Astrocyte of the cerebellum (primary cell): Measurements from ENCODE around the gene PSPN.

Source experiments
- DNase-seq: peaks from one replicate; pipeline ENCODE4 v3.0.0-alpha.2; 2011; ENCODE audit warnings: low read depth
- H3K4me3 ChIP-seq: 2 replicates; pipeline ENCODE4 v1.5.1; 2011; ENCODE audit warnings: mild to moderate bottlenecking, low read depth, low read length, moderate library complexity
- in situ Hi-C: cut with HindIII; loops from 2 replicates; pipeline ENCODE4 v1.10.0; 2017; ENCODE audit warnings: low sequenced_read_pairs
- TF ChIP-seq, protein P1 (sequence below): IDR thresholded peaks from 2 replicates; pipeline ENCODE4 v1.5.1; 2012; ENCODE audit warnings: low read length, low read depth, moderate library complexity, mild to moderate bottlenecking; ENCODE audit errors: missing control alignments

Gene PSPN

DNA sequence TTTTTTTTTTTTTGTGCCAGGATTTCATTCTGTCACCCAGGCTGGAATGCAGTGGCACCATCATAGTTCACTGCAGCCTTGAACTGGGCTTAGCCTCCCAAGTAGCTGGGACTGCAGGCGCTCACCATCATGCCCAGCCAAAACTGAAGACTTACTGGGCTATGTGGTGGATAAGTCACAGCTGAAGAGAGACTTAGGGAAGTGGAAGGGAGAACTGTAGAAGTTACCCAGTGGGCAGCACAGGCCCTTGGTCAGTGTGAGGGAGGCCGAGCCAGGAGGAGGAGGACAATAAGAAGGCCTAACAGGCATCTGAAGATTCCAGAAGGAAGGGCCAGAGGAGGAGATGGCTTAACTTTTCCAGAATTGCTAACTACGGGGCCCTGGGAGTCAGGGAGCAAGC is 4.0 kb upstream of the PSPN start:
- no peak overlapping the region for H3K4me3 ChIP-seq
- DNase-seq = no peak
- TF ChIP-seq, protein P1, sequence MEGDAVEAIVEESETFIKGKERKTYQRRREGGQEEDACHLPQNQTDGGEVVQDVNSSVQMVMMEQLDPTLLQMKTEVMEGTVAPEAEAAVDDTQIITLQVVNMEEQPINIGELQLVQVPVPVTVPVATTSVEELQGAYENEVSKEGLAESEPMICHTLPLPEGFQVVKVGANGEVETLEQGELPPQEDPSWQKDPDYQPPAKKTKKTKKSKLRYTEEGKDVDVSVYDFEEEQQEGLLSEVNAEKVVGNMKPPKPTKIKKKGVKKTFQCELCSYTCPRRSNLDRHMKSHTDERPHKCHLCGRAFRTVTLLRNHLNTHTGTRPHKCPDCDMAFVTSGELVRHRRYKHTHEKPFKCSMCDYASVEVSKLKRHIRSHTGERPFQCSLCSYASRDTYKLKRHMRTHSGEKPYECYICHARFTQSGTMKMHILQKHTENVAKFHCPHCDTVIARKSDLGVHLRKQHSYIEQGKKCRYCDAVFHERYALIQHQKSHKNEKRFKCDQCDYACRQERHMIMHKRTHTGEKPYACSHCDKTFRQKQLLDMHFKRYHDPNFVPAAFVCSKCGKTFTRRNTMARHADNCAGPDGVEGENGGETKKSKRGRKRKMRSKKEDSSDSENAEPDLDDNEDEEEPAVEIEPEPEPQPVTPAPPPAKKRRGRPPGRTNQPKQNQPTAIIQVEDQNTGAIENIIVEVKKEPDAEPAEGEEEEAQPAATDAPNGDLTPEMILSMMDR = no peak
- in situ Hi-C loops = no loop called here

DNA sequence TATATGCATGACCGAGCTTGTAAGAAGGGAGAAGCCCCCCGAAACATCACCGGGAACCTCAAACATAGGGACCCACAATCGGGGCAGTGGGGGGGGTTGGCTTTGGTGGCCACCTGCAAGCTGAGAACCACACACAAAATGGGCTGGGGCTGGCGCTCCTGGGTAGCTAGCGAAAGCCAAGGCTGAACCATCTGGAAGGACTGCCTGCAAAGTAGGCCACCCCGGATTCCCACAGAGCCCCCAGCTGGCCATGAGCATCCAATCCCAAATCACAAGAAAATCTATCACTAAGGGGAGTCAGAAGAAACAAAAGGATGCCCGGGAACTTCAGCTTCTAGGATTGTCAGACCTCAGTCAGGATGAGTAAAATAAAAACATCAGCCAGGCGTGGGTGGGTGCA is 2.8 kb upstream of the PSPN start:
- DNase-seq = no peak

DNA sequence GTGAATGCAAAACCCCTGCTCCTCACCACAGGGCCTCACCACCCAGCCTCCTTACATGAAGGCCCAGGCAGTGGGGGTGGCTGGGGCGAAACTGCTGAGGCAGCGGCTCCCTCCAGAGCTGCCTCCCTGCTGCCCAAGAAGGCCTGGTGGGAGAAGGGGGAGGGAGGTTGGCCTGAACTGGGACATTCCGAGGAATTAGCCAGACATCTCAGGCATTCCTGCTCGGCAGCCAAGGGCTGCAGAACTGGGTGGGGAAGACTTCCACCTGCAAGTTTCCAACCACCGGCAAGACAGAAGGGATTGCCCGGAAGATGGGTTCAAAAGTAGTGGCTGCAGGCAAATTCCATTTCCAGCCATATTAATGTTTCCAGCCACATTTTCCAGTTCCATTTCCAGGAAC is 2.3 kb upstream of the PSPN start:
- TF ChIP-seq, protein P1 = no peak
- peak; percentile 18 for DNase-seq
- H3K4me3 ChIP-seq = no peak overlapping the region
- in situ Hi-C loops = no loop called here

More for the DNA sequence above, 2.8 kb upstream of the PSPN start:
- in situ Hi-C loops = no loop called here
- no peak overlapping the region for H3K4me3 ChIP-seq
- TF ChIP-seq, protein P1 = no peak

DNA sequence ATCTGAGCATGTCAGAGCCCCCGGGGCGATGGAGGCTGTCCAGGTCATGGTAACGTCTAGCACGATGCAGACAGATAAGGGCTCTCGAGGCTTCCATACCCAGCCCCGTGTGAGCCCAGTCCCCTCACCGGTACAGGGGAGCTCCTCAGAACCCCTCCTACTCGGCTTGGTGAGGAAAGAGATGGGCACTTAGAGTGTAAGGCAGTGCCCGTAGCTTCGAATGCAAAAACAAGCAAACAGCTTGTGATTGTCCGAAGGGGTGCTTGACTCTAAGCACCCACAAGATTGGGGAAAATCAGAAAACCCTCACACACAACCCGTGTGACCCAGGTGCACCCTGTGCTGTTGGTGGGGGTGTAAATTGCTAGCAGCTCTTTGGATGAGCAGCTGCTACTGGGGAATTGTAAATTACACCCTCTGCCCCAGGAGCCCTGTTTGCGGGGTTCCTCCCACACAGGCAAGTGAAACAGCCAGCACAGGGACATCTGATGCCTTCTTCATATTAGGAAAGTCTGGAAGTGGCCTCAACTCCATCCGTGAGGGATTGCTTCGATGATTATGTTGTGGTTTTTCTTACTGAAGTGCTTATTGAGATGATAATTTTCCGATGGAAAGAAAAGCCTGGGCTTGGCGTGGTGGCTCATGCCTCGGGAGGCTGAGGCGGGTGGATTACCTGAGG is 918 bp upstream of the PSPN start:
- in situ Hi-C loops = no loop called here
- no peak for DNase-seq
- TF ChIP-seq, protein P1 = no peak
- H3K4me3 ChIP-seq = no peak overlapping the region

DNA sequence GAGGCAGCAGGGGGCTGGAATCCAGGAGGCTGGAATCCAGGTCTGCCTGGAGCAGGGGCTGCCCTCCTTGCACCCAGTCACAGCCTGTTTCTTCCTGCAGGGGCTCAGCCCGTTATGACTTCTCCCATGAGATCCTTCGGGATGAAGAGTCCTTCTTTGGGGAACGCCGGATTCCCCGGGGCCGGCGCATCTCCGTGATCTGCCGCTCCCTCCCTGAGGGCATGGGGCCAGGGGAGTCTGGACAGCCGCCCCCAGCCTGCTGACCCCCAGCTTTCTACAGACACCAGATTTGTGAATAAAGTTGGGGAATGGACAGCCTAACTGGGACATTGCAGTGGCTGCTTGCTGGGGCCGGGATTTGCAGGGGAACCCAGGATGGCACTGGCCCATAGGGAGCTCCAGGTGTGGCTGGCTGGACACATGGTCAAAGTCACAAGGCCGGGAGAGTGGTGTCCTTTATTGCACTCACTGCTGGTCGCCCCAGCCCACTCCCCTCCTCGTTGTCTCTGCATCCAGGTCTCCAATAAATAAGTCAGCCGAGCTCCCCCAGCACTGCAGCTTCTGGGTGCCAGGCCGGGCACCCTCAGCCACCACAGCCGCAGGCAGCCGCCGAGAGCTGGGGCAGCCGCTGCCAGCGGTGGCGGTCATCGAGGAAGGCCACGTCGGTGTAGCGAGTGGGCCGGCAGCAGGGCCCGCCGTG is 872 bp downstream of the PSPN start:
- DNase-seq = no peak
- in situ Hi-C loops = no loop called here
- no peak overlapping the region for H3K4me3 ChIP-seq
- TF ChIP-seq, protein P1 = no peak

DNA sequence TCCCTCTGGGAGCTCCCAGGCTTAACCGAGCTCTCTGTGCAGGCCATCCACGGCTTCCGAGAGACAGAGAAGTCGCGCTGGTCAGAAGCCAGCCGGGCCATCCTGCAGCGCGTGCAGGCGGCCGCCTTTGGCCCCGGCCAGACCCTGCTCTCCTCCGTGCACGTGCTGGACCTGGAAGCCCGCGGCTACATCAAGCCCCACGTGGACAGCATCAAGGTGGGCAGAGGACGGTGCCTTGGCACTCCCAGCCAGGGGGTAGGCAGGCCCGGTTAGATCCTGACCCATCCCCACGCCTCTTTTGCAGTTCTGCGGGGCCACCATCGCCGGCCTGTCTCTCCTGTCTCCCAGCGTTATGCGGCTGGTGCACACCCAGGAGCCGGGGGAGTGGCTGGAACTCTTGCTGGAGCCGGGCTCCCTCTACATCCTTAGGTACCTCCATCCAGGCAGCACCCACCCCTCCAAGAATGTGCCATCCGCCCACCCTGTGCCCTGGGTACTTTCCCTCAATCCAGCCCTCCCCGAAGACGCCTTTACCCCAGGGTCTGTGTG is 1.5 kb downstream of the PSPN start:
- DNase-seq = no peak
- TF ChIP-seq, protein P1 = no peak
- in situ Hi-C loops = no loop called here
- peak overlapping the region; percentile 46 for H3K4me3 ChIP-seq
